HG03108 (cell line): ENCODE measurements around the gene SIRT7.
A peak's percentile ranks its signal among the peaks of the same experiment; 100 is the strongest.

ENCODE experiments used
- ATAC-seq: cut with Tn5 transposase; IDR thresholded peaks from one replicate; pipeline ENCODE4 v1.9.1; 2021; ENCODE audit warnings: moderate library complexity; ENCODE audit not compliant: unreplicated experiment

Gene SIRT7

GRCh38 chr17:81917565-81918332 is at the start of gene SIRT7:
SIRT7 (minus strand) TSS chr17:81918176; CDS start chr17:81918131, 45 bp downstream.
- ATAC-seq = peak; percentile 62

GRCh38 chr17:81967244-81967532 is 49.2 kb upstream of the SIRT7 start:
- no peak for ATAC-seq

- no peak for ATAC-seq
Observed at GRCh38 chr17:81966343-81967243, 48.6 kb upstream of the SIRT7 start.

- ATAC-seq = no peak
Observed at GRCh38 chr17:81964081-81964849, 46.3 kb upstream of the SIRT7 start.

GRCh38 chr17:81962499-81963441 is 44.8 kb upstream of the SIRT7 start:
- ATAC-seq = no peak

- no peak for ATAC-seq
Observed at GRCh38 chr17:81961521-81962498, 43.8 kb upstream of the SIRT7 start.

- no peak for ATAC-seq
Observed at GRCh38 chr17:81961087-81961511, 43.1 kb upstream of the SIRT7 start, which contains the start of gene NOTUM. NOTUM (minus strand) TSS chr17:81961187; CDS start chr17:81960909, 278 bp downstream.

GRCh38 chr17:81960130-81960958 is 42.4 kb upstream of the SIRT7 start:
- ATAC-seq = no peak

- no peak for ATAC-seq
Observed at GRCh38 chr17:81959362-81960129, 41.6 kb upstream of the SIRT7 start.

- ATAC-seq = no peak
Observed at GRCh38 chr17:81958633-81959342, 40.8 kb upstream of the SIRT7 start.

- no peak for ATAC-seq
Observed at GRCh38 chr17:81957691-81958432, 39.9 kb upstream of the SIRT7 start.

- ATAC-seq = no peak
Observed at GRCh38 chr17:81956607-81957589, 38.9 kb upstream of the SIRT7 start.

GRCh38 chr17:81955756-81956544 is 38.0 kb upstream of the SIRT7 start:
- ATAC-seq = no peak

GRCh38 chr17:81955058-81955681 is 37.2 kb upstream of the SIRT7 start:
- no peak for ATAC-seq
